Fibroblast of peridontal ligament (primary cell): ENCODE data around the gene PHKB.
"Not testable (repeated sequence)": the region's sequence is repeated elsewhere in the genome, so short reads cannot be mapped to it uniquely, and the experiment has no call there.

Experiments
- DNase-seq: peaks from one replicate; pipeline ENCODE4 v3.0.0-alpha.2; 2010; ENCODE audit errors: extremely low read depth

PHKB gene

GRCh38 chr16:47506800-47507199 is 45.7 kb downstream of the PHKB start:
- DNase-seq = no peak

- no peak for DNase-seq
Observed at GRCh38 chr16:47507701-47508100, 46.6 kb downstream of the PHKB start.

- DNase-seq = no peak
Observed at GRCh38 chr16:47511882-47512281, 50.8 kb downstream of the PHKB start.

- no peak for DNase-seq
Observed at GRCh38 chr16:47519037-47519436, 57.9 kb downstream of the PHKB start.

GRCh38 chr16:47519546-47519945 is 58.4 kb downstream of the PHKB start:
- DNase-seq = no peak

GRCh38 chr16:47519996-47520679 is 59.0 kb downstream of the PHKB start:
- no peak for DNase-seq

GRCh38 chr16:47523342-47524006 is 62.3 kb downstream of the PHKB start:
- DNase-seq = no peak

GRCh38 chr16:47524007-47524405 is 62.9 kb downstream of the PHKB start:
- no peak for DNase-seq

- DNase-seq = peak; percentile 16
Observed at GRCh38 chr16:47528431-47528830, 67.3 kb downstream of the PHKB start.

- no peak for DNase-seq
Observed at GRCh38 chr16:47533744-47534292, 72.7 kb downstream of the PHKB start.

- DNase-seq = no peak
Observed at GRCh38 chr16:47538472-47538871, 77.3 kb downstream of the PHKB start.

- not testable (repeated sequence) for DNase-seq
Observed at GRCh38 chr16:47539707-47540670, 78.9 kb downstream of the PHKB start.

- DNase-seq = not testable (repeated sequence)
Observed at GRCh38 chr16:47541135-47541534, 80.0 kb downstream of the PHKB start.

- DNase-seq = not testable (repeated sequence)
Observed at GRCh38 chr16:47544255-47544654, 83.1 kb downstream of the PHKB start.

- not testable (repeated sequence) for DNase-seq
Observed at GRCh38 chr16:47551185-47551584, 90.1 kb downstream of the PHKB start.

- DNase-seq = not testable (repeated sequence)
Observed at GRCh38 chr16:47551767-47552166, 90.6 kb downstream of the PHKB start.

- DNase-seq = no peak
Observed at GRCh38 chr16:47553853-47554564, 92.9 kb downstream of the PHKB start.

GRCh38 chr16:47554587-47554986 is 93.5 kb downstream of the PHKB start:
- not testable (repeated sequence) for DNase-seq

- DNase-seq = no peak
Observed at GRCh38 chr16:47561286-47561685, 100.2 kb downstream of the PHKB start.

- no peak for DNase-seq
Observed at GRCh38 chr16:47562366-47562765, 101.2 kb downstream of the PHKB start.

- peak; percentile 30 for DNase-seq
Observed at GRCh38 chr16:47565454-47565853, 104.3 kb downstream of the PHKB start.
